ENCODE measurements around the gene DBX1. TPM values are rescaled to one million over a fixed set of nuclear protein-coding genes. Genes with fewer than 3 reads are reported as not detected.
"Not testable (repeated sequence)": the region's sequence is repeated elsewhere in the genome, so short reads cannot be mapped to it uniquely, and the experiment has no call there.

DBX1 gene
- total RNA-seq, 1 donor from 2014 or later, result not detected

DNA sequence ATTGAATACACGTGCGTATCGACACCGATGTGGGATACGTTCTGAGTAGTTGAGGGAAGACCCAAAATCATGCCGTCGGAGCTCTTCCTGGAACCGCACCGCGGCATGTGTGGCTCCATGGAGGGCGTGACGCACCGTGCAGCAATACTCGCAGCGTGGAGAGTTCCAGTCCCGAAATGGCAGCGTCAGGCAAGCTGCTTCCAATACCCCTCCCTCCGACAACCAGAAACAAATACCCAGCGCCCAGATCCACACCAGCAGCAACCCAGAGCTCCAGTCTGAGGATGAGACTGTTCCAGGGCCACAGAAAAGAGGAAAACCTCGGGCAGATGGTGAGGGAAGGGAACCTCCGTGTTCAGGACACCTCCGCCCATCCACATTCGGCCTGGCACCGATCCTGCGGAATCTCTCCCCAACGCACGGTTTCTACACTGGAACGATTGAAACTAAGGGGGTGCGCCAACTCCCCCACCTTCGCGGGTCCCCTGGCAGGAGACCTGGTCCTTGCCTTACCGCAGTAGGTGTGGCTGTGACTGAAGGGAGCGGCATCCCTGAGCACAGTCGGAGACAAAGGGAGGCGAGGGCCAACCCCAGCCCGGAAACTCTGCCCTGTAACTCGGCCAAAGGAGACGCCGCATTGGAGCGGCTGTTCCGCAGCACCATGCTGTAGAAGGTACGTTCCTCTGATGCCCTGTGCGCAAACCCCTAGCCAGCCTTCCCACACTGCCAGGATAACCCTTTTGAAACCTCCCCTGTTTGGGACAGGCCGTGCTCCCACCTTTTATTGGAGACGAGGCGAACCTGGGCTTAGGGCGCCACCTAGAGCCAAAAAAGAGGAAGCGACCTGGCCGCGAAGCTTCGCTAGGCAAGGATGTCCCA lies 28.2 kb downstream of the DBX1 start:
- H3K27me3 Mint-ChIP-seq (ENCODE audit: low read depth, unreplicated experiment), result peaks cover 25% of the 10 kb centered on the region
- peak overlapping the region; percentile 77 for H3K9ac ChIP-seq (ENCODE audit: low read length)
- peak overlapping the region; percentile 98 for H3K4me2 ChIP-seq (ENCODE audit: low read length)
- H3K36me3 Mint-ChIP-seq (ENCODE audit: low read depth, unreplicated experiment), result no peaks in the 10 kb centered on the region
- TF ChIP-seq, protein P1, sequence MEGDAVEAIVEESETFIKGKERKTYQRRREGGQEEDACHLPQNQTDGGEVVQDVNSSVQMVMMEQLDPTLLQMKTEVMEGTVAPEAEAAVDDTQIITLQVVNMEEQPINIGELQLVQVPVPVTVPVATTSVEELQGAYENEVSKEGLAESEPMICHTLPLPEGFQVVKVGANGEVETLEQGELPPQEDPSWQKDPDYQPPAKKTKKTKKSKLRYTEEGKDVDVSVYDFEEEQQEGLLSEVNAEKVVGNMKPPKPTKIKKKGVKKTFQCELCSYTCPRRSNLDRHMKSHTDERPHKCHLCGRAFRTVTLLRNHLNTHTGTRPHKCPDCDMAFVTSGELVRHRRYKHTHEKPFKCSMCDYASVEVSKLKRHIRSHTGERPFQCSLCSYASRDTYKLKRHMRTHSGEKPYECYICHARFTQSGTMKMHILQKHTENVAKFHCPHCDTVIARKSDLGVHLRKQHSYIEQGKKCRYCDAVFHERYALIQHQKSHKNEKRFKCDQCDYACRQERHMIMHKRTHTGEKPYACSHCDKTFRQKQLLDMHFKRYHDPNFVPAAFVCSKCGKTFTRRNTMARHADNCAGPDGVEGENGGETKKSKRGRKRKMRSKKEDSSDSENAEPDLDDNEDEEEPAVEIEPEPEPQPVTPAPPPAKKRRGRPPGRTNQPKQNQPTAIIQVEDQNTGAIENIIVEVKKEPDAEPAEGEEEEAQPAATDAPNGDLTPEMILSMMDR (IDR thresholded peaks at IDR 0.05; ENCODE audit: insufficient read depth, low read depth, low read length), result peak; percentile 83
- no peak for TF ChIP-seq EZH2 (IDR thresholded peaks at IDR 0.05; ENCODE audit: insufficient read depth, low read length)
- no peaks in the 10 kb centered on the region for H3K79me2 ChIP-seq (ENCODE audit: insufficient read depth, low read length)
- no peaks in the 10 kb centered on the region for H3K9me3 ChIP-seq (ENCODE audit: insufficient read depth, low read depth, low read length)
- H3K27ac ChIP-seq (ENCODE audit: low read depth, low read length), result no peak overlapping the region
- H3K27me3 ChIP-seq (ENCODE audit: insufficient read depth, low read length), result peaks cover 4% of the 10 kb centered on the region
- H3K4me3 ChIP-seq (ENCODE audit: insufficient read depth, low read depth, low read length), result peak overlapping the region; percentile 68
- no peak for FAIRE-seq
- H2AFZ ChIP-seq (ENCODE audit: low read depth, low read length), result peak overlapping the region; percentile 97
- H3K27ac Mint-ChIP-seq (ENCODE audit: unreplicated experiment), result peak overlapping the region; percentile 6
- H3K4me1 ChIP-seq (ENCODE audit: insufficient read depth, low read length), result peaks cover 6% of the 10 kb centered on the region
- no peaks in the 10 kb centered on the region for H3K9me3 Mint-ChIP-seq (ENCODE audit: unreplicated experiment)
- no peaks in the 10 kb centered on the region for H3K4me1 Mint-ChIP-seq (ENCODE audit: low read depth, unreplicated experiment)
- H4K20me1 ChIP-seq (ENCODE audit: insufficient read depth, low read length), result no peaks in the 10 kb centered on the region
- peak; percentile 36 for DNase-seq (ENCODE audit: low read depth)
- H3K4me3 Mint-ChIP-seq (ENCODE audit: unreplicated experiment), result peak overlapping the region; percentile 64
- no peaks in the 10 kb centered on the region for H3K36me3 ChIP-seq (ENCODE audit: insufficient read depth, low read length)

DNA sequence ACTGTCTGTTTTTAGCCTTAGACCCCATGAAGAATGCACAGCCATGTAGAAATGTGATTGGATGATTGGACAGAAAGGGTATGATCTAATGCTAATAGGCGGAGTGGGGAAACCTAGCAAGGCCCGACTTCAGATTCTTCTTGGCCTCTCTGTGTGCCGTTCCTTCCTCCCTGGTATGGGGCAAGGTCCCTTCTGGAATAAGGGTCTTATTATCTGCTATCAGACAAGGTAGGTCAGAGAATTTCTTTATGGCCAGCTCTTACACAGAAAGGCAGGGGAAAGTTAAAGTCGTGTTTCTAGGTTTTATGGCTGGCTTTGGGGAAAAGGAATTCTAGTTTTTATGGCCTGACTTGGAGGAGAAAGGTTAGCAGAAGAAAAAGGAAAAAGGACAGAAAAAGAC lies 30.6 kb downstream of the DBX1 start:
- H3K4me3 Mint-ChIP-seq (ENCODE audit: unreplicated experiment), result no peak overlapping the region
- Histone ChIP-seq H4K20me1 (ENCODE audit: insufficient read depth, low read length) (no peaks in the 10 kb centered on the region), H3K9ac (ENCODE audit: low read length) (no peak overlapping the region), H3K9me3 (ENCODE audit: insufficient read depth, low read depth, low read length) (no peaks in the 10 kb centered on the region), H3K4me2 (ENCODE audit: low read length) (no peak overlapping the region), H3K4me3 (ENCODE audit: insufficient read depth, low read depth, low read length) (no peak overlapping the region), H3K36me3 (ENCODE audit: insufficient read depth, low read length) (no peaks in the 10 kb centered on the region), H3K27me3 (ENCODE audit: insufficient read depth, low read length) (no peaks in the 10 kb centered on the region), H3K27ac (ENCODE audit: low read depth, low read length) (no peak overlapping the region), H3K4me1 (ENCODE audit: insufficient read depth, low read length) (peaks cover 17% of the 10 kb centered on the region), H3K79me2 (ENCODE audit: insufficient read depth, low read length) (no peaks in the 10 kb centered on the region), H2AFZ (ENCODE audit: low read depth, low read length) (no peak overlapping the region)
- H3K27ac Mint-ChIP-seq (ENCODE audit: unreplicated experiment), result no peak overlapping the region
- DNase-seq (ENCODE audit: low read depth), result no peak
- FAIRE-seq, result no peak
- H3K27me3 Mint-ChIP-seq (ENCODE audit: low read depth, unreplicated experiment), result peaks cover 21% of the 10 kb centered on the region
- no peak for TF ChIP-seq EZH2 (IDR thresholded peaks at IDR 0.05; ENCODE audit: insufficient read depth, low read length)
- TF ChIP-seq, protein P1 (IDR thresholded peaks at IDR 0.05; ENCODE audit: insufficient read depth, low read depth, low read length), result no peak
- peaks cover 8% of the 10 kb centered on the region for H3K4me1 Mint-ChIP-seq (ENCODE audit: low read depth, unreplicated experiment)
- H3K9me3 Mint-ChIP-seq (ENCODE audit: unreplicated experiment), result peaks cover 5% of the 10 kb centered on the region
- H3K36me3 Mint-ChIP-seq (ENCODE audit: low read depth, unreplicated experiment), result no peaks in the 10 kb centered on the region

DNA sequence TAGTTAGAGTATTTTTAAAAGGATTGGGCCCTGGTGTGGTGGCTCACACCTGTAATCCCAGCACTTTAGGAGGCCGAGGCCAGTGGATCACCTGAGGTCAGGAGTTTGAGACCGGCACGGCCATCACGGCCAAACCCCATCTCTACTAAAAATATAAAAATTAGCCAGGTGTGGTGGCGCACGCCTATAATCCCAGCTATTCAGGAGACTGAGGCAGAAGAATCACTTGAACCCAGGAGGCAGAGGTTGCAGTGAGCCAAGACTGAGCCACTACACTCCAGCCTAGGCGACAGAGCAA lies 31.8 kb downstream of the DBX1 start:
- DNase-seq (ENCODE audit: low read depth); H3K27ac Mint-ChIP-seq (ENCODE audit: unreplicated experiment); H3K79me2 ChIP-seq (ENCODE audit: insufficient read depth, low read length); FAIRE-seq; H3K4me3 Mint-ChIP-seq (ENCODE audit: unreplicated experiment); H2AFZ ChIP-seq (ENCODE audit: low read depth, low read length); H3K4me2 ChIP-seq (ENCODE audit: low read length); H3K27me3 ChIP-seq (ENCODE audit: insufficient read depth, low read length); H4K20me1 ChIP-seq (ENCODE audit: insufficient read depth, low read length); H3K27ac ChIP-seq (ENCODE audit: low read depth, low read length); H3K9ac ChIP-seq (ENCODE audit: low read length); H3K36me3 Mint-ChIP-seq (ENCODE audit: low read depth, unreplicated experiment); H3K36me3 ChIP-seq (ENCODE audit: insufficient read depth, low read length); H3K9me3 Mint-ChIP-seq (ENCODE audit: unreplicated experiment); H3K4me1 Mint-ChIP-seq (ENCODE audit: low read depth, unreplicated experiment); H3K9me3 ChIP-seq (ENCODE audit: insufficient read depth, low read depth, low read length); H3K4me3 ChIP-seq (ENCODE audit: insufficient read depth, low read depth, low read length): not testable (repeated sequence)
- H3K4me1 ChIP-seq (ENCODE audit: insufficient read depth, low read length), result peaks cover 17% of the 10 kb centered on the region
- H3K27me3 Mint-ChIP-seq (ENCODE audit: low read depth, unreplicated experiment), result peaks cover 16% of the 10 kb centered on the region
